ENCODE data around the gene NPNT.

DNA sequence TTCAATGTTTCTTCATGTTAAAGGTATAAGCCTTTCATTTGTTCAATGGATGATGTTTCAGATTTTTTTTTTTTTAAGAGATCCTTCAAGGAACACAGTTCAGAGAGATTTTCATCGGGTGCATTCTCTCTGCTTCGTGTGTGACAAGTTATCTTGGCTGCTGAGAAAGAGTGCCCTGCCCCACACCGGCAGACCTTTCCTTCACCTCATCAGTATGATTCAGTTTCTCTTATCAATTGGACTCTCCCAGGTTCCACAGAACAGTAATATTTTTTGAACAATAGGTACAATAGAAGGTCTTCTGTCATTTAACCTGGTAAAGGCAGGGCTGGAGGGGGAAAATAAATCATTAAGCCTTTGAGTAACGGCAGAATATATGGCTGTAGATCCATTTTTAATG, 75.8 kb downstream of the NPNT start:
- TF ChIP-seq, protein P1, sequence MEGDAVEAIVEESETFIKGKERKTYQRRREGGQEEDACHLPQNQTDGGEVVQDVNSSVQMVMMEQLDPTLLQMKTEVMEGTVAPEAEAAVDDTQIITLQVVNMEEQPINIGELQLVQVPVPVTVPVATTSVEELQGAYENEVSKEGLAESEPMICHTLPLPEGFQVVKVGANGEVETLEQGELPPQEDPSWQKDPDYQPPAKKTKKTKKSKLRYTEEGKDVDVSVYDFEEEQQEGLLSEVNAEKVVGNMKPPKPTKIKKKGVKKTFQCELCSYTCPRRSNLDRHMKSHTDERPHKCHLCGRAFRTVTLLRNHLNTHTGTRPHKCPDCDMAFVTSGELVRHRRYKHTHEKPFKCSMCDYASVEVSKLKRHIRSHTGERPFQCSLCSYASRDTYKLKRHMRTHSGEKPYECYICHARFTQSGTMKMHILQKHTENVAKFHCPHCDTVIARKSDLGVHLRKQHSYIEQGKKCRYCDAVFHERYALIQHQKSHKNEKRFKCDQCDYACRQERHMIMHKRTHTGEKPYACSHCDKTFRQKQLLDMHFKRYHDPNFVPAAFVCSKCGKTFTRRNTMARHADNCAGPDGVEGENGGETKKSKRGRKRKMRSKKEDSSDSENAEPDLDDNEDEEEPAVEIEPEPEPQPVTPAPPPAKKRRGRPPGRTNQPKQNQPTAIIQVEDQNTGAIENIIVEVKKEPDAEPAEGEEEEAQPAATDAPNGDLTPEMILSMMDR (IDR thresholded peaks at IDR 0.05; ENCODE audit: low read length): no peak
- TF ChIP-seq EZH2 (IDR thresholded peaks at IDR 0.05; ENCODE audit: borderline replicate concordance, low read length): no peak
